IPS-18a (cell line): ENCODE data around the gene ADAMTSL1.
"Not testable (repeated sequence)": the region's sequence is repeated elsewhere in the genome, so short reads cannot be mapped to it uniquely, and the experiment has no call there.

Source experiments
- H3K27ac ChIP-seq: one replicate; pipeline ENCODE4 v1.5.1; 2013; ENCODE audit warnings: low read length
- H3K27me3 ChIP-seq: one replicate; pipeline ENCODE4 v1.6.1; 2013; ENCODE audit warnings: mild to moderate bottlenecking, low read length; ENCODE audit not compliant: control insufficient read depth, insufficient read depth
- H3K36me3 ChIP-seq: one replicate; pipeline ENCODE4 v1.6.1; 2013; ENCODE audit warnings: low read depth, low read length; ENCODE audit not compliant: control insufficient read depth
- H3K4me1 ChIP-seq: one replicate; pipeline ENCODE4 v1.6.1; 2013; ENCODE audit warnings: low read depth, low read length; ENCODE audit not compliant: control insufficient read depth
- H3K4me3 ChIP-seq: one replicate; pipeline ENCODE4 v1.5.1; 2013; ENCODE audit warnings: low read length
- H3K9ac ChIP-seq: one replicate; pipeline ENCODE4 v1.6.1; 2013; ENCODE audit warnings: mild to moderate bottlenecking, low read length, moderate library complexity
- H3K9me3 ChIP-seq: one replicate; pipeline ENCODE4 v1.6.1; 2013; ENCODE audit warnings: low read depth, low read length; ENCODE audit not compliant: control insufficient read depth

The ADAMTSL1 gene

GRCh38 chr9:18874069-18874468 lies 400.1 kb downstream of the ADAMTSL1 start:
- no peaks in the 10 kb centered on the region for H3K9me3 ChIP-seq
- H3K9ac ChIP-seq, result no peak overlapping the region
- H3K4me3 ChIP-seq, result no peak overlapping the region
- H3K36me3 ChIP-seq, result no peaks in the 10 kb centered on the region
- no peaks in the 10 kb centered on the region for H3K4me1 ChIP-seq
- H3K27me3 ChIP-seq, result no peaks in the 10 kb centered on the region
- H3K27ac ChIP-seq, result no peak overlapping the region

- not testable (repeated sequence) for H3K4me1 ChIP-seq, H3K27me3 ChIP-seq, H3K36me3 ChIP-seq, H3K4me3 ChIP-seq, H3K27ac ChIP-seq, H3K9ac ChIP-seq, H3K9me3 ChIP-seq
Measured at GRCh38 chr9:18874990-18875389, 401.0 kb downstream of the ADAMTSL1 start.

- H3K9me3 ChIP-seq, result no peaks in the 10 kb centered on the region
- H3K27ac ChIP-seq, result no peak overlapping the region
- H3K27me3 ChIP-seq, result no peaks in the 10 kb centered on the region
- no peaks in the 10 kb centered on the region for H3K36me3 ChIP-seq
- no peak overlapping the region for H3K9ac ChIP-seq
- H3K4me3 ChIP-seq, result no peak overlapping the region
- H3K4me1 ChIP-seq, result no peaks in the 10 kb centered on the region
Measured at GRCh38 chr9:18877984-18878383, 404.0 kb downstream of the ADAMTSL1 start.

- no peaks in the 10 kb centered on the region for H3K36me3 ChIP-seq
- H3K9ac ChIP-seq, result no peak overlapping the region
- H3K27ac ChIP-seq, result no peak overlapping the region
- no peaks in the 10 kb centered on the region for H3K4me1 ChIP-seq
- no peak overlapping the region for H3K4me3 ChIP-seq
- no peaks in the 10 kb centered on the region for H3K27me3 ChIP-seq
- no peaks in the 10 kb centered on the region for H3K9me3 ChIP-seq
Measured at GRCh38 chr9:18881758-18882157, 407.8 kb downstream of the ADAMTSL1 start.

GRCh38 chr9:18887546-18887945 lies 413.6 kb downstream of the ADAMTSL1 start:
- Histone ChIP-seq H3K9ac (no peak overlapping the region), H3K27ac (no peak overlapping the region), H3K9me3 (no peaks in the 10 kb centered on the region), H3K36me3 (no peaks in the 10 kb centered on the region), H3K27me3 (no peaks in the 10 kb centered on the region), H3K4me3 (no peak overlapping the region), H3K4me1 (no peaks in the 10 kb centered on the region)

- Histone ChIP-seq H3K4me3 (no peak overlapping the region), H3K9me3 (no peaks in the 10 kb centered on the region), H3K27me3 (no peaks in the 10 kb centered on the region), H3K9ac (no peak overlapping the region), H3K27ac (no peak overlapping the region), H3K36me3 (no peaks in the 10 kb centered on the region), H3K4me1 (no peaks in the 10 kb centered on the region)
Measured at GRCh38 chr9:18888290-18888689, 414.3 kb downstream of the ADAMTSL1 start.

GRCh38 chr9:18889550-18889949 lies 415.6 kb downstream of the ADAMTSL1 start:
- Histone ChIP-seq H3K27me3 (no peaks in the 10 kb centered on the region), H3K36me3 (no peaks in the 10 kb centered on the region), H3K4me1 (no peaks in the 10 kb centered on the region), H3K9me3 (no peaks in the 10 kb centered on the region), H3K9ac (no peak overlapping the region), H3K27ac (no peak overlapping the region), H3K4me3 (no peak overlapping the region)

- Histone ChIP-seq H3K36me3 (no peaks in the 10 kb centered on the region), H3K27ac (no peak overlapping the region), H3K27me3 (no peaks in the 10 kb centered on the region), H3K4me3 (no peak overlapping the region), H3K4me1 (no peaks in the 10 kb centered on the region), H3K9ac (no peak overlapping the region), H3K9me3 (no peaks in the 10 kb centered on the region)
Measured at GRCh38 chr9:18890372-18890771, 416.4 kb downstream of the ADAMTSL1 start.

- Histone ChIP-seq H3K4me1 (no peaks in the 10 kb centered on the region), H3K36me3 (no peaks in the 10 kb centered on the region), H3K9me3 (peaks cover 8% of the 10 kb centered on the region), H3K27me3 (no peaks in the 10 kb centered on the region), H3K27ac (no peak overlapping the region), H3K9ac (no peak overlapping the region), H3K4me3 (no peak overlapping the region)
Measured at GRCh38 chr9:18891946-18892670, 418.2 kb downstream of the ADAMTSL1 start.

- Histone ChIP-seq H3K27me3 (no peaks in the 10 kb centered on the region), H3K9me3 (peaks cover 8% of the 10 kb centered on the region), H3K36me3 (no peaks in the 10 kb centered on the region), H3K4me1 (no peaks in the 10 kb centered on the region), H3K27ac (no peak overlapping the region), H3K9ac (no peak overlapping the region), H3K4me3 (no peak overlapping the region)
Measured at GRCh38 chr9:18893046-18893445, 419.1 kb downstream of the ADAMTSL1 start.

GRCh38 chr9:18893491-18893890 lies 419.5 kb downstream of the ADAMTSL1 start:
- no peak overlapping the region for H3K9ac ChIP-seq
- H3K36me3 ChIP-seq, result no peaks in the 10 kb centered on the region
- H3K27me3 ChIP-seq, result no peaks in the 10 kb centered on the region
- H3K27ac ChIP-seq, result no peak overlapping the region
- H3K4me3 ChIP-seq, result no peak overlapping the region
- peaks cover 8% of the 10 kb centered on the region for H3K9me3 ChIP-seq
- H3K4me1 ChIP-seq, result no peaks in the 10 kb centered on the region

- no peaks in the 10 kb centered on the region for H3K4me1 ChIP-seq
- H3K36me3 ChIP-seq, result no peaks in the 10 kb centered on the region
- no peak overlapping the region for H3K27ac ChIP-seq
- H3K4me3 ChIP-seq, result no peak overlapping the region
- peaks cover 8% of the 10 kb centered on the region for H3K9me3 ChIP-seq
- H3K27me3 ChIP-seq, result no peaks in the 10 kb centered on the region
- no peak overlapping the region for H3K9ac ChIP-seq
Measured at GRCh38 chr9:18896004-18896403, 422.1 kb downstream of the ADAMTSL1 start.
